ENCODE measurements around the gene SLC35B2. TPM values are rescaled to one million over a fixed set of nuclear protein-coding genes. Genes with fewer than 3 reads are reported as not detected.

Gene SLC35B2
- polyA plus RNA-seq, 3 donors = 17.4 to 54.0 (median 30.6) TPM

DNA sequence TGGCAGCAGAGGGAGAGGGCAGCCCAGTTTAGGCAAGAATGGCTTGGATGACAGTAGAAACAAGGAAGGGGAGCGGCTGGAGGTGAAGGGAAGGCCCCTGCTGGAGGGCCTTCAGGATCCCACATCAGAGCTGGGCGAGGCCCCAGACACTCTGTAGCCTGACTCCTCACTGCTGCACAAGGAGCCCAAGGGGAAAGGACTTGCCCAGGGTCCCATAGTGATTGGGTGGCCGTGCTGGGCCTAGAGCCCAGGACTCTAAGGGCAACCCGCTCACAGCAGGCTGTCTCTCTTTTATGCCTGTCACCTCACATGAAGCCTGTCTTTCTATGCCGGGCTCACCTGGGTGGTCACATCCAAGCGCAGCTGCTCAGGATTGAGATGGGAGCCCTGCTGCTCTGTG, 46.5 kb upstream of the SLC35B2 start:
- no peaks in the 10 kb centered on the region for H3K9me3 ChIP-seq (replicated peaks in 1 of 2; ENCODE audit: control insufficient read depth in 1 of 2, insufficient read depth in 1 of 2, low read length in 2 of 2)
- peaks cover 0 to 4% of the 10 kb centered on the region in 2 donors for H3K27me3 ChIP-seq (ENCODE audit: control insufficient read depth in 2 of 2, insufficient read depth in 2 of 2, low read length in 2 of 2)
- no peak overlapping the region for H3K4me3 ChIP-seq (replicated peaks in 1 of 3; ENCODE audit: low read depth in 2 of 3, low read length in 3 of 3)
- H3K27ac ChIP-seq (ENCODE audit: low read depth in 1 of 2, low read length in 2 of 2) = no peak overlapping the region
- Mint-ChIP-seq H3K9me3 (peaks cover 0 to 4% (median 0%) of the 10 kb centered on the region in 7 donors), H3K4me1 (peaks cover 14% of the 10 kb centered on the region), H3K4me3 (no peak overlapping the region), H3K36me3 (peaks cover 74 to 95% of the 10 kb centered on the region in 2 donors), H3K27ac (no peak overlapping the region), H3K27me3 (ENCODE audit: low read depth in 3 of 3) (peaks cover 3 to 8% (median 3%) of the 10 kb centered on the region in 3 donors)
- H2AFZ ChIP-seq (ENCODE audit: insufficient read depth, low read depth, low read length, poor library complexity, severe bottlenecking) = no peak overlapping the region
- peaks cover 74 to 90% of the 10 kb centered on the region in 2 donors for H3K36me3 ChIP-seq (replicated peaks in 1 of 2; ENCODE audit: control insufficient read depth in 1 of 2, insufficient read depth in 2 of 2, low read length in 2 of 2)
- no peaks in the 10 kb centered on the region for H3K4me1 ChIP-seq (ENCODE audit: control insufficient read depth in 1 of 2, insufficient read depth in 2 of 2, low read length in 2 of 2)
- TF ChIP-seq, protein P1, sequence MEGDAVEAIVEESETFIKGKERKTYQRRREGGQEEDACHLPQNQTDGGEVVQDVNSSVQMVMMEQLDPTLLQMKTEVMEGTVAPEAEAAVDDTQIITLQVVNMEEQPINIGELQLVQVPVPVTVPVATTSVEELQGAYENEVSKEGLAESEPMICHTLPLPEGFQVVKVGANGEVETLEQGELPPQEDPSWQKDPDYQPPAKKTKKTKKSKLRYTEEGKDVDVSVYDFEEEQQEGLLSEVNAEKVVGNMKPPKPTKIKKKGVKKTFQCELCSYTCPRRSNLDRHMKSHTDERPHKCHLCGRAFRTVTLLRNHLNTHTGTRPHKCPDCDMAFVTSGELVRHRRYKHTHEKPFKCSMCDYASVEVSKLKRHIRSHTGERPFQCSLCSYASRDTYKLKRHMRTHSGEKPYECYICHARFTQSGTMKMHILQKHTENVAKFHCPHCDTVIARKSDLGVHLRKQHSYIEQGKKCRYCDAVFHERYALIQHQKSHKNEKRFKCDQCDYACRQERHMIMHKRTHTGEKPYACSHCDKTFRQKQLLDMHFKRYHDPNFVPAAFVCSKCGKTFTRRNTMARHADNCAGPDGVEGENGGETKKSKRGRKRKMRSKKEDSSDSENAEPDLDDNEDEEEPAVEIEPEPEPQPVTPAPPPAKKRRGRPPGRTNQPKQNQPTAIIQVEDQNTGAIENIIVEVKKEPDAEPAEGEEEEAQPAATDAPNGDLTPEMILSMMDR (IDR thresholded peaks at IDR 0.05) = no peak
- H3K4me2 ChIP-seq (replicated peaks; ENCODE audit: extremely low read depth, low read length, poor library complexity, severe bottlenecking) = no peak overlapping the region
- intact Hi-C loops (cut with micrococcal nuclease) = no loop called here
- no peak for DNase-seq
- no peak overlapping the region for H3K9ac ChIP-seq (ENCODE audit: insufficient read depth, low read length, poor library complexity, severe bottlenecking)
- 97% methylated on average over 6 of the region's 6 CpGs for WGBS (ENCODE audit: insufficient coverage)
- H3K79me2 ChIP-seq (ENCODE audit: insufficient read depth, low read length) = no peaks in the 10 kb centered on the region
- no peaks in the 10 kb centered on the region for H4K20me1 ChIP-seq (ENCODE audit: insufficient read depth, low read length)

DNA sequence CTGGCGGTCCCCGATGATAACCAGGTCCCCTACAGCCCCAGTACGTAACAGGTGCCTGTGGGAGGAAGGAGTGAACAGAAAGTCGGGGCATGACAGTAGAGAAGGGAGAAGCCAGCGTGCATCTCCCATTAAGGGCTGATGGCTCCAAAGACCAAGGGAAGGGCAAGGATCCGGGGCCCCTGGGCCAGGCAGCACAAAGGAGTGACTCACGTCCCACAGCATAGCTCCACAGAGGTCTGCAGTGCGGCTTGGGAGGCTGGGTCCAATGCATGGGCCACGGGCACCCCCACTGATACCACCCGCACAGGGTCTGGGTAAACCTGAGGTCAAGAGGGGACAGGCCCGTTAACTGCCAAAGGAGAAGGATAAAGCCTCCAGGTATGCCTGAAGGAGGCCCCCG, 45.5 kb upstream of the SLC35B2 start:
- Mint-ChIP-seq H3K27ac (no peak overlapping the region), H3K4me3 (no peak overlapping the region), H3K9me3 (peaks cover 0 to 4% (median 0%) of the 10 kb centered on the region in 7 donors), H3K36me3 (peaks cover 67 to 86% of the 10 kb centered on the region in 2 donors), H3K4me1 (peaks cover 15% of the 10 kb centered on the region), H3K27me3 (ENCODE audit: low read depth in 3 of 3) (peaks cover 13 to 18% (median 13%) of the 10 kb centered on the region in 3 donors)
- WGBS (ENCODE audit: insufficient coverage) = 98% methylated on average over 7 of the region's 12 CpGs
- Histone ChIP-seq H3K27me3 (ENCODE audit: control insufficient read depth in 2 of 2, insufficient read depth in 2 of 2, low read length in 2 of 2) (peaks cover 6 to 14% of the 10 kb centered on the region in 2 donors), H3K9ac (ENCODE audit: insufficient read depth, low read length, poor library complexity, severe bottlenecking) (no peak overlapping the region), H3K27ac (ENCODE audit: low read depth in 1 of 2, low read length in 2 of 2) (no peak overlapping the region), H3K36me3 (replicated peaks in 1 of 2; ENCODE audit: control insufficient read depth in 1 of 2, insufficient read depth in 2 of 2, low read length in 2 of 2) (peaks cover 72 to 82% of the 10 kb centered on the region in 2 donors), H3K4me2 (replicated peaks; ENCODE audit: extremely low read depth, low read length, poor library complexity, severe bottlenecking) (no peak overlapping the region), H3K4me3 (replicated peaks in 1 of 3; ENCODE audit: low read depth in 2 of 3, low read length in 3 of 3) (no peak overlapping the region), H2AFZ (ENCODE audit: insufficient read depth, low read depth, low read length, poor library complexity, severe bottlenecking) (no peak overlapping the region), H3K9me3 (replicated peaks in 1 of 2; ENCODE audit: control insufficient read depth in 1 of 2, insufficient read depth in 1 of 2, low read length in 2 of 2) (no peaks in the 10 kb centered on the region), H4K20me1 (ENCODE audit: insufficient read depth, low read length) (no peaks in the 10 kb centered on the region), H3K4me1 (ENCODE audit: control insufficient read depth in 1 of 2, insufficient read depth in 2 of 2, low read length in 2 of 2) (peaks cover 2 to 4% of the 10 kb centered on the region in 2 donors), H3K79me2 (ENCODE audit: insufficient read depth, low read length) (no peaks in the 10 kb centered on the region)
- DNase-seq = no peak
- intact Hi-C loops (cut with micrococcal nuclease) = no loop called here
- TF ChIP-seq, protein P1 (IDR thresholded peaks at IDR 0.05) = no peak

Measured in CD14-positive monocyte (primary cell).